ENCODE data around the gene CFAP46.

DNA sequence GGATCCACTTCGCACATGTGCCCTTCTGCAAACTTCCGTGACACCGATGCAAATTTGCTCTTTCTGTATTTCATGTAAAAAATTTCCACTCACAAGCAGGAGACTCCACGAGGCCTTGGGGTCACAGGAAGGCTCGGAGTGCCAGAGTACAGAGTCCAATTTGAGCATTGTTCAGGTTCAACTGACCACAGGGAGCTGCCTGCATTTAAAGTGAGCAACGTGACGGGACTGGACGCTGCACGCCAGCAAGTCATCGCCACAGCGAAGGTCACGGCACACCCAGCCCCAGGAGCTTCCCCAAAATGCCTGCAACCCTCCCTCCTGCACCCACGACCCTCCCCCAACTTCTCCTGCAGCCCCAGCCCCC, 115.0 kb downstream of the CFAP46 start:
- TF ChIP-seq, protein P1, sequence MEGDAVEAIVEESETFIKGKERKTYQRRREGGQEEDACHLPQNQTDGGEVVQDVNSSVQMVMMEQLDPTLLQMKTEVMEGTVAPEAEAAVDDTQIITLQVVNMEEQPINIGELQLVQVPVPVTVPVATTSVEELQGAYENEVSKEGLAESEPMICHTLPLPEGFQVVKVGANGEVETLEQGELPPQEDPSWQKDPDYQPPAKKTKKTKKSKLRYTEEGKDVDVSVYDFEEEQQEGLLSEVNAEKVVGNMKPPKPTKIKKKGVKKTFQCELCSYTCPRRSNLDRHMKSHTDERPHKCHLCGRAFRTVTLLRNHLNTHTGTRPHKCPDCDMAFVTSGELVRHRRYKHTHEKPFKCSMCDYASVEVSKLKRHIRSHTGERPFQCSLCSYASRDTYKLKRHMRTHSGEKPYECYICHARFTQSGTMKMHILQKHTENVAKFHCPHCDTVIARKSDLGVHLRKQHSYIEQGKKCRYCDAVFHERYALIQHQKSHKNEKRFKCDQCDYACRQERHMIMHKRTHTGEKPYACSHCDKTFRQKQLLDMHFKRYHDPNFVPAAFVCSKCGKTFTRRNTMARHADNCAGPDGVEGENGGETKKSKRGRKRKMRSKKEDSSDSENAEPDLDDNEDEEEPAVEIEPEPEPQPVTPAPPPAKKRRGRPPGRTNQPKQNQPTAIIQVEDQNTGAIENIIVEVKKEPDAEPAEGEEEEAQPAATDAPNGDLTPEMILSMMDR (IDR thresholded peaks at IDR 0.05; ENCODE audit: poor library complexity): no peak
- TF ChIP-seq EZH2phosphoT487 (IDR thresholded peaks at IDR 0.05; ENCODE audit: low read depth, severe bottlenecking, unreplicated experiment): no peak
- no peak for TF ChIP-seq EZH2 (IDR thresholded peaks at IDR 0.05; ENCODE audit: borderline replicate concordance)

Measured in hepatocyte (in vitro differentiated cells).